ENCODE measurements around the gene NUP42.

- TF ChIP-seq ZKSCAN1 (IDR thresholded peaks at IDR 0.05; ENCODE audit: low read length) (no peak), HDAC6 (IDR thresholded peaks at IDR 0.05; ENCODE audit: low read depth, low read length) (no peak), ZNF572 (CRISPR knock-in tag; IDR thresholded peaks at IDR 0.05) (no peak), ETV5 (CRISPR knock-in tag; IDR thresholded peaks at IDR 0.05; ENCODE audit: borderline replicate concordance) (no peak), SMARCE1 (IDR thresholded peaks at IDR 0.05; ENCODE audit: borderline replicate concordance) (no peak), YY1 (IDR thresholded peaks at IDR 0.05; ENCODE audit: insufficient read depth, insufficient replicate concordance, low read depth, low read length) (no peak), FOXJ3 (CRISPR knock-in tag; IDR thresholded peaks at IDR 0.05; ENCODE audit: borderline replicate concordance) (no peak), HNF4G (IDR thresholded peaks at IDR 0.05; ENCODE audit: borderline replicate concordance, low read depth, low read length) (no peak), HNF4G (CRISPR knock-in tag; IDR thresholded peaks at IDR 0.05; ENCODE audit: borderline replicate concordance, low read depth) (no peak), HOXD1 (CRISPR knock-in tag; IDR thresholded peaks at IDR 0.05) (no peak)
- TF ChIP-seq, protein P1, sequence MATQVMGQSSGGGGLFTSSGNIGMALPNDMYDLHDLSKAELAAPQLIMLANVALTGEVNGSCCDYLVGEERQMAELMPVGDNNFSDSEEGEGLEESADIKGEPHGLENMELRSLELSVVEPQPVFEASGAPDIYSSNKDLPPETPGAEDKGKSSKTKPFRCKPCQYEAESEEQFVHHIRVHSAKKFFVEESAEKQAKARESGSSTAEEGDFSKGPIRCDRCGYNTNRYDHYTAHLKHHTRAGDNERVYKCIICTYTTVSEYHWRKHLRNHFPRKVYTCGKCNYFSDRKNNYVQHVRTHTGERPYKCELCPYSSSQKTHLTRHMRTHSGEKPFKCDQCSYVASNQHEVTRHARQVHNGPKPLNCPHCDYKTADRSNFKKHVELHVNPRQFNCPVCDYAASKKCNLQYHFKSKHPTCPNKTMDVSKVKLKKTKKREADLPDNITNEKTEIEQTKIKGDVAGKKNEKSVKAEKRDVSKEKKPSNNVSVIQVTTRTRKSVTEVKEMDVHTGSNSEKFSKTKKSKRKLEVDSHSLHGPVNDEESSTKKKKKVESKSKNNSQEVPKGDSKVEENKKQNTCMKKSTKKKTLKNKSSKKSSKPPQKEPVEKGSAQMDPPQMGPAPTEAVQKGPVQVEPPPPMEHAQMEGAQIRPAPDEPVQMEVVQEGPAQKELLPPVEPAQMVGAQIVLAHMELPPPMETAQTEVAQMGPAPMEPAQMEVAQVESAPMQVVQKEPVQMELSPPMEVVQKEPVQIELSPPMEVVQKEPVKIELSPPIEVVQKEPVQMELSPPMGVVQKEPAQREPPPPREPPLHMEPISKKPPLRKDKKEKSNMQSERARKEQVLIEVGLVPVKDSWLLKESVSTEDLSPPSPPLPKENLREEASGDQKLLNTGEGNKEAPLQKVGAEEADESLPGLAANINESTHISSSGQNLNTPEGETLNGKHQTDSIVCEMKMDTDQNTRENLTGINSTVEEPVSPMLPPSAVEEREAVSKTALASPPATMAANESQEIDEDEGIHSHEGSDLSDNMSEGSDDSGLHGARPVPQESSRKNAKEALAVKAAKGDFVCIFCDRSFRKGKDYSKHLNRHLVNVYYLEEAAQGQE (IDR thresholded peaks at IDR 0.05; ENCODE audit: borderline replicate concordance in 1 of 2, low read depth in 1 of 2, low read length in 2 of 2): no peak
- TF ChIP-seq, protein P2, sequence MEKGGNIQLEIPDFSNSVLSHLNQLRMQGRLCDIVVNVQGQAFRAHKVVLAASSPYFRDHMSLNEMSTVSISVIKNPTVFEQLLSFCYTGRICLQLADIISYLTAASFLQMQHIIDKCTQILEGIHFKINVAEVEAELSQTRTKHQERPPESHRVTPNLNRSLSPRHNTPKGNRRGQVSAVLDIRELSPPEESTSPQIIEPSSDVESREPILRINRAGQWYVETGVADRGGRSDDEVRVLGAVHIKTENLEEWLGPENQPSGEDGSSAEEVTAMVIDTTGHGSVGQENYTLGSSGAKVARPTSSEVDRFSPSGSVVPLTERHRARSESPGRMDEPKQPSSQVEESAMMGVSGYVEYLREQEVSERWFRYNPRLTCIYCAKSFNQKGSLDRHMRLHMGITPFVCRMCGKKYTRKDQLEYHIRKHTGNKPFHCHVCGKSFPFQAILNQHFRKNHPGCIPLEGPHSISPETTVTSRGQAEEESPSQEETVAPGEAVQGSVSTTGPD (CRISPR knock-in tag; IDR thresholded peaks at IDR 0.05): no peak
- TF ChIP-seq, protein P3, sequence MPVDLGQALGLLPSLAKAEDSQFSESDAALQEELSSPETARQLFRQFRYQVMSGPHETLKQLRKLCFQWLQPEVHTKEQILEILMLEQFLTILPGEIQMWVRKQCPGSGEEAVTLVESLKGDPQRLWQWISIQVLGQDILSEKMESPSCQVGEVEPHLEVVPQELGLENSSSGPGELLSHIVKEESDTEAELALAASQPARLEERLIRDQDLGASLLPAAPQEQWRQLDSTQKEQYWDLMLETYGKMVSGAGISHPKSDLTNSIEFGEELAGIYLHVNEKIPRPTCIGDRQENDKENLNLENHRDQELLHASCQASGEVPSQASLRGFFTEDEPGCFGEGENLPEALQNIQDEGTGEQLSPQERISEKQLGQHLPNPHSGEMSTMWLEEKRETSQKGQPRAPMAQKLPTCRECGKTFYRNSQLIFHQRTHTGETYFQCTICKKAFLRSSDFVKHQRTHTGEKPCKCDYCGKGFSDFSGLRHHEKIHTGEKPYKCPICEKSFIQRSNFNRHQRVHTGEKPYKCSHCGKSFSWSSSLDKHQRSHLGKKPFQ (CRISPR knock-in tag; IDR thresholded peaks at IDR 0.05; ENCODE audit: insufficient replicate concordance): no peak
These were observed 26.0 kb downstream of the NUP42 start for GRCh38 chr7:23207884-23208283.

Measured in HepG2 (cell line).